Muscle of leg (tissue), 11 donors: Measurements from ENCODE around the gene CDK5. TPM values are rescaled to one million over a fixed set of nuclear protein-coding genes. Genes with fewer than 3 reads are reported as not detected.

Experiments
- DNase-seq: peaks from one replicate; pipeline ENCODE4 v3.0.0; 2013
- H3K27ac ChIP-seq: one replicate; pipeline ENCODE4 v1.5.1; 2013; ENCODE audit warnings: mild to moderate bottlenecking, low read length, control low read depth
- H3K27me3 ChIP-seq: one replicate; pipeline ENCODE4 v1.6.1; 2013; ENCODE audit warnings: low read length; ENCODE audit not compliant: control insufficient read depth, insufficient read depth
- H3K36me3 ChIP-seq: one replicate; pipeline ENCODE4 v1.6.1; 2013; ENCODE audit warnings: low read length; ENCODE audit not compliant: control insufficient read depth, insufficient read depth
- H3K4me1 ChIP-seq: one replicate; pipeline ENCODE4 v1.6.1; 2013; ENCODE audit warnings: low read length; ENCODE audit not compliant: control insufficient read depth, insufficient read depth
- H3K4me3 ChIP-seq: one replicate; pipeline ENCODE4 v1.5.1; 2013; ENCODE audit warnings: low read length, control low read depth
- H3K9me3 ChIP-seq: replicated peaks from 2 replicates; pipeline ENCODE4 v1.6.1; 2013; ENCODE audit warnings: low read depth, low read length; ENCODE audit not compliant: control insufficient read depth
- WGBS: methylation state at CpG from one replicate; pipeline ENCODE4 v1.1.5; 2013; ENCODE audit warnings: missing lambda C conversion rate; ENCODE audit not compliant: insufficient coverage; 5-methylcytosine and 5-hydroxymethylcytosine counted together
- polyA plus RNA-seq, 8 donors: library from polyadenylated mRNA; unstranded; fragments of 120-200 nt; gene quantifications; one replicate each; pipeline versions ENCODE4 v1.2.1 to v1.2.3, GENCODE V29; 2013; ENCODE audit warnings: inconsistent platforms in 1 of 8, low replicate concordance in 1 of 8; ENCODE audit not compliant: insufficient read length in 8 of 8, insufficient read depth in 1 of 8
- total RNA-seq: library from RNA; stranded (reverse); fragments of 120-200 nt; gene quantifications from one replicate; pipeline ENCODE4 v1.2.4, GENCODE V29; 2013

The CDK5 gene
- total and polyA plus RNA-seq, 9 donors, result 8.2 to 12.2 (median 10.2) TPM

DNA sequence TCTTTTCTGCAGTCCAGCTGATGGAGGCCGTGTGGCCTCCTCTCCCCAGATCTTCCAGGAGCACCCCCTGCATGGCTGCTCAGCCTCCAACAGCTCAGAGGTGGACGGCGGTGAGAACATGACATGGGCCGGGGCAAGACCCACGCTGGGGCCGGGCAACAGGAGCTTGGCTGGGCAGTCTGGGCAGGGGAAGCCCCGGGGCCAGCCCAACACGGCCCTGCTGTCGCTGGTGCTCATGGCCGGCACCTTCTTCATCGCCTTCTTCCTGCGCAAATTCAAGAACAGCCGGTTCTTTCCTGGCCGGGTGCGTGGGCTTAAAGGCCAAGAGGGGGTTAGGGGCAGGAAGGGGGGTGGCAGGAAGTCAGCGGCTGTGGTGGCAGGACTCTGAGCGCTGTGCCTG is 16.3 kb upstream of the CDK5 start:
- Histone ChIP-seq H3K9me3 (no peaks in the 10 kb centered on the region), H3K27ac (no peak overlapping the region), H3K4me1 (peaks cover 10% of the 10 kb centered on the region), H3K27me3 (no peaks in the 10 kb centered on the region), H3K36me3 (peaks cover 73% of the 10 kb centered on the region), H3K4me3 (no peak overlapping the region)
- 87% methylated on average over 13 of the region's 17 CpGs for WGBS
- DNase-seq, result no peak

DNA sequence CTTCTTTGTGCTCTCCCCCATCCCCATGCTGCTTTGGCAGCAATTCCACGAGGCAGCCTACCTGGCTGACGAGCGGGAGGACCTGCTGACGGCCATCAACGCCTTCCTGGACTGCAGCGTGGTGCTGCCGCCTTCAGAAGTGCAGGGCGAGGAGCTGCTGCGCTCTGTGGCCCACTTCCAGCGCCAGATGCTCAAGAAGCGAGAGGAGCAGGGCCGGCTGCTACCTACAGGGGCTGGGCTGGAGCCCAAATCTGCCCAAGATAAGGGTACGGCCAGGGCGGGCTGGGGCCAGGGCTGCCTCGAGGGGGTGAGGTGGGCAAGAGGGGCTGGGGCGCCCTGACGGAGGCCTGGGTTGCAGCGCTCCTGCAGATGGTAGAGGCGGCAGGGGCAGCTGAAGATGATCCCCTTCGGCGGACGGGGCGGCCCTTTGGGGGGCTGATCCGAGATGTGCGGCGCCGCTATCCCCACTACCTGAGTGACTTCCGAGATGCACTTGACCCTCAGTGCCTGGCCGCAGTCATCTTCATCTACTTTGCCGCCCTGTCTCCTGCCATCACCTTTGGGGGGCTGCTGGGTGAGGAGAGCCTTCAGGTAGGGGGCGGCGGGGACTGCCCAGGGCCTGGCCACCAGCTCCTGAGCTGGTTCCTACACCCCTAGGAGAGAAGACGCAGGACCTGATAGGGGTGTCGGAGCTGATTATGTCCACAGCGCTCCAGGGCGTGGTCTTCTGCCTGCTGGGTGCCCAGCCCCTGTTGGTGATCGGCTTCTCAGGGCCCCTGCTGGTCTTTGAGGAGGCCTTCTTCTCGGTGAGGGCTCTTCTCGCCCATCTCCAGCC is 13.6 kb upstream of the CDK5 start:
- Histone ChIP-seq H3K36me3 (peaks cover 85% of the 10 kb centered on the region), H3K9me3 (no peaks in the 10 kb centered on the region), H3K27me3 (no peaks in the 10 kb centered on the region), H3K4me3 (no peak overlapping the region), H3K4me1 (no peaks in the 10 kb centered on the region), H3K27ac (no peak overlapping the region)
- DNase-seq, result no peak
- WGBS, result 94% methylated on average over 26 of the region's 39 CpGs

DNA sequence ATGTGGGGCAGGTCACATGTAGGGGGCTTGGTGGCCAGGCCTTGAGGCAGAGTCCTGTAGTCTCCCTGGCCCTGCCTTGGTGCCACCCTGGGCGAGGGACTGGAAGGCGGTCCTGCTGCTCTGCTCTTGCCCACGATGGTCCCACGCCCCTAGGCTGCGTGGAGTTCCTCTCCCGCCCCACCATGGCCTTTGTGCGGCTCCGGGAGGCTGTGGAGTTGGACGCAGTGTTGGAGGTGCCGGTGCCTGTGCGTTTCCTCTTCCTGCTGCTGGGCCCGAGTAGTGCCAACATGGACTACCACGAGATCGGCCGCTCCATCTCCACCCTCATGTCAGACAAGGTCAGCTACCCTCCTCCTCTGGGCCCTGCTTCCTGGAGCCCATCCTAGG is 12.9 kb upstream of the CDK5 start:
- Histone ChIP-seq H3K4me3 (no peak overlapping the region), H3K27me3 (no peaks in the 10 kb centered on the region), H3K9me3 (no peaks in the 10 kb centered on the region), H3K27ac (no peak overlapping the region), H3K36me3 (peaks cover 85% of the 10 kb centered on the region), H3K4me1 (no peaks in the 10 kb centered on the region)
- 94% methylated on average over 15 of the region's 15 CpGs for WGBS
- DNase-seq, result no peak

- Histone ChIP-seq H3K27me3 (no peaks in the 10 kb centered on the region), H3K27ac (no peak overlapping the region), H3K9me3 (no peaks in the 10 kb centered on the region), H3K4me3 (no peak overlapping the region), H3K4me1 (no peaks in the 10 kb centered on the region), H3K36me3 (peaks cover 85% of the 10 kb centered on the region)
- WGBS, result 88% methylated on average over 12 of the region's 17 CpGs
- no peak for DNase-seq
Observed at GRCh38 chr7:151069841-151070573, 12.3 kb upstream of the CDK5 start.

DNA sequence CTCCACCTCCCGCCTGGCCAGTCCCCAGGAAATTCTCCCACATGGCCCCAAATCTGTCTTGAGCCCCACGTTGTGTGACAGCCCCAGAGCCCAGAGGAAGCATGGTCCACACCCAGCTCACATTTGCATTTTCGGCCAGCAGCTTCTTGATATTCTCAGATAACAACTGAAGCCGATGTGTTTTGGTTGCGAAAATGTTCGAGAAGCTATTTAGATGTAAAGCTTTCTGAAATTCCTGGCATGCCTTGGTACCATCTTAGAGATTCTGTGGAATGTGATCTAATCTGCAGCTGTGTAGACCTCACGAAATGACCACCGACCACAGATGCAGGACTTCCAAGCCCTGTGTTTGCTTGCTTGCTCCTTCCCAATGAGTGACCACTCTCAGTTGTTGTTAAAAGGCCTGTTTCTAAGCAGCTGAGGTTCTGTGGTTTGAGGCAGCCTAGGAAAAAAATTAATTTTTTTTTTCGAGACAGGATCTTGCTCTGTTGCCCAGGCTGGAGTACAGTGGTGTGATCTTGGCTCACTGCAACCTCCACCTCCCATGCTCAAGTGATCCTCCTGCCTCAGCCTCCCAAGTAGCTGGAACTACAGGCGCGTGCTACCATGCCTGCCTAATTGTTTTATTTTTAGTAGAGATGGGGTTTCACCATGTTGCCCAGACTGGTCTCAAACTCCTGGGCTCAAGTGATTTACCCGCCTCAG is 10.5 kb upstream of the CDK5 start:
- no peak overlapping the region for H3K4me3 ChIP-seq
- H3K27ac ChIP-seq, result no peak overlapping the region
- no peaks in the 10 kb centered on the region for H3K27me3 ChIP-seq
- DNase-seq, result no peak
- peaks cover 2% of the 10 kb centered on the region for H3K4me1 ChIP-seq
- H3K36me3 ChIP-seq, result peaks cover 77% of the 10 kb centered on the region
- no peaks in the 10 kb centered on the region for H3K9me3 ChIP-seq
- WGBS, result 59% methylated on average over 6 of the region's 12 CpGs

DNA sequence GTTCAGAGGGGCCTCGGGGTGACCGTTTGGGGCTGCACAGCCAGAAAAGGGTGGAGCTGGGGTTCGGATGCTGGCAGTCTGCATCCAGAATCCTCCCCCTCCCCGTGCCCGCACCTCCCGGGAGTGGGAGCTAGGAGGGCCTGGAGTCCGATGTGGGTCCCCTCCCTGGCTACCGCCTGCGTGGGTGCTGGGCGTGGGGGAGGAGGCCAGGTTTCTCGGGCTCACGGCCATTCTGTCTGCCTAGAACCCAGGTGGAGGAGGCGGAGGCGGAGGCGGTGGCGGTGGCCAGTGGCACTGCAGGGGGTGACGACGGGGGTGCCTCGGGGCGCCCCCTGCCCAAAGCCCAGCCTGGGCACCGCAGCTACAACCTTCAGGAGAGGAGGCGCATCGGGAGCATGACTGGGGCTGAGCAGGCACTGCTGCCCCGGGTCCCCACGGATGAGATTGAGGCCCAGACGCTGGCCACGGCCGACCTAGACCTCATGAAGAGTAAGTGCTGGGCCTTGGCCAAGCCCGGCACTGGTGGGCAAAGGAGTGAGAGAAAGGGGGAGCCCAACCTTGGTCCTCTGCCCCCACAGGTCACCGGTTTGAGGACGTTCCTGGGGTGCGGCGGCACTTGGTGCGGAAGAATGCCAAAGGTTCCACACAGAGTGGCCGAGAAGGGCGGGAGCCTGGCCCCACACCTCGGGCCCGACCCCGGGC is 8.7 kb upstream of the CDK5 start:
- Histone ChIP-seq H3K36me3 (peaks cover 76% of the 10 kb centered on the region), H3K4me3 (no peak overlapping the region), H3K27me3 (no peaks in the 10 kb centered on the region), H3K27ac (no peak overlapping the region), H3K4me1 (peaks cover 19% of the 10 kb centered on the region), H3K9me3 (no peaks in the 10 kb centered on the region)
- 92% methylated on average over 37 of the region's 39 CpGs for WGBS
- no peak for DNase-seq

- peaks cover 67% of the 10 kb centered on the region for H3K36me3 ChIP-seq
- no peak for DNase-seq
- no peaks in the 10 kb centered on the region for H3K9me3 ChIP-seq
- no peaks in the 10 kb centered on the region for H3K27me3 ChIP-seq
- peaks cover 28% of the 10 kb centered on the region for H3K4me1 ChIP-seq
- H3K4me3 ChIP-seq, result no peak overlapping the region
- WGBS, result 94% methylated on average over 13 of the region's 14 CpGs
- no peak overlapping the region for H3K27ac ChIP-seq
Observed at GRCh38 chr7:151065516-151065915, 7.8 kb upstream of the CDK5 start.

- Histone ChIP-seq H3K27me3 (no peaks in the 10 kb centered on the region), H3K27ac (no peak overlapping the region), H3K4me1 (peaks cover 33% of the 10 kb centered on the region), H3K4me3 (no peak overlapping the region), H3K9me3 (no peaks in the 10 kb centered on the region), H3K36me3 (peaks cover 62% of the 10 kb centered on the region)
- no CpG with 5 or more reads among the region's 6 CpGs for WGBS
- no peak for DNase-seq
Observed at GRCh38 chr7:151064993-151065392, 7.3 kb upstream of the CDK5 start.

GRCh38 chr7:151064454-151064853 is 6.8 kb upstream of the CDK5 start:
- Histone ChIP-seq H3K27ac (no peak overlapping the region), H3K4me1 (peaks cover 33% of the 10 kb centered on the region), H3K4me3 (no peak overlapping the region), H3K9me3 (no peaks in the 10 kb centered on the region), H3K36me3 (peaks cover 56% of the 10 kb centered on the region), H3K27me3 (no peaks in the 10 kb centered on the region)
- WGBS, result 92% methylated on average over 5 of the region's 18 CpGs
- DNase-seq, result no peak

DNA sequence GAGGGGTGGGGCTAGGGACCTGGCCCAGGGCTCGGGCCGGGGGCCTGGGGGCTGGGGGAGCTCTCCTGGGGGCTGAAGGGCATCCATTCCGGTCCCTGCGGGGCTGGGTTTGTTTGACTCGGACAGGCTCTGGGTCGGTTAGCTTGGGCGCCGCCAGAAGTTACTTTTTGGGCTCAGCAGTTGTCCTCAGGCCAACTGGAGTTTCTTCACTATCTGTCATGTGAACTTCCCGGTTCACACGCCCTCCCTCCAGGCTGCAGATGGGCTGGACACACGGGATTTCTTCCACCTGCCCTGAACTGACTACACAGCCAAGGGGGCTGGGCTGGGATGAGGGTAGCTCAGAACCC is 5.5 kb upstream of the CDK5 start:
- Histone ChIP-seq H3K27me3 (no peaks in the 10 kb centered on the region), H3K36me3 (peaks cover 49% of the 10 kb centered on the region), H3K27ac (peak overlapping the region; percentile 21), H3K9me3 (no peaks in the 10 kb centered on the region), H3K4me3 (no peak overlapping the region), H3K4me1 (peaks cover 44% of the 10 kb centered on the region)
- DNase-seq, result peak; percentile 67
- WGBS, result 20% methylated on average over 6 of the region's 11 CpGs
